Kidney tubule cell (primary cell): ENCODE measurements around the gene YEATS4.
"Not testable (repeated sequence)": the region's sequence is repeated elsewhere in the genome, so short reads cannot be mapped to it uniquely, and the experiment has no call there.

Experiments used
- DNase-seq: peaks from one replicate; pipeline ENCODE4 v3.0.0-alpha.2; 2018; ENCODE audit warnings: low spot score

YEATS4 gene

GRCh38 chr12:69359531-69360347 is at the start of gene YEATS4:
Gene YEATS4, plus strand, starts transcription at chr12:69359743. Its CDS starts 230 bp downstream, at chr12:69359973.
- peak; percentile 93 for DNase-seq

- no peak for DNase-seq
These were observed 46.3 kb upstream of the YEATS4 start for GRCh38 chr12:69313209-69313608.

- DNase-seq = not testable (repeated sequence)
These were observed 42.8 kb upstream of the YEATS4 start for GRCh38 chr12:69316784-69317183.

DNA sequence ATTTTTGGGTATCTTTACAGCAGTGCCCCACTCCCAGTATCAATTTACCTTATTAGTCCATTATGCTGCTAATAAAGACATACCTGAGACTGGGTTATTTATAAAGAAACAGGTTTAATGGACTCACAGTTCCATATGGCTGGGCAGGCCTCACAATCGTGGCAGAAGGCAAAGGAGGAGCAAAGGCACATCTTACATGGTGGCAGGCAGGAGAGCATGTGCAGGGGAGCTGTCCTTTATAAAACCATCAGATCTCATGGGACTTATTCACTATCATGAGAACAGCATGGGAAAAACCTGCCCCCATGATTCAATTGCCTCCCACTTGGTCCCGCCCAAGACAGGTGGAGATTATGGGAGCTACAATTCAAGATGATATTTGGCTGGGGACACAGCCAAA is 42.3 kb upstream of the YEATS4 start:
- DNase-seq = not testable (repeated sequence)

GRCh38 chr12:69318225-69318624 is 41.3 kb upstream of the YEATS4 start:
- DNase-seq = no peak

- DNase-seq = no peak
These were observed 38.2 kb upstream of the YEATS4 start for GRCh38 chr12:69321351-69321750.

DNA sequence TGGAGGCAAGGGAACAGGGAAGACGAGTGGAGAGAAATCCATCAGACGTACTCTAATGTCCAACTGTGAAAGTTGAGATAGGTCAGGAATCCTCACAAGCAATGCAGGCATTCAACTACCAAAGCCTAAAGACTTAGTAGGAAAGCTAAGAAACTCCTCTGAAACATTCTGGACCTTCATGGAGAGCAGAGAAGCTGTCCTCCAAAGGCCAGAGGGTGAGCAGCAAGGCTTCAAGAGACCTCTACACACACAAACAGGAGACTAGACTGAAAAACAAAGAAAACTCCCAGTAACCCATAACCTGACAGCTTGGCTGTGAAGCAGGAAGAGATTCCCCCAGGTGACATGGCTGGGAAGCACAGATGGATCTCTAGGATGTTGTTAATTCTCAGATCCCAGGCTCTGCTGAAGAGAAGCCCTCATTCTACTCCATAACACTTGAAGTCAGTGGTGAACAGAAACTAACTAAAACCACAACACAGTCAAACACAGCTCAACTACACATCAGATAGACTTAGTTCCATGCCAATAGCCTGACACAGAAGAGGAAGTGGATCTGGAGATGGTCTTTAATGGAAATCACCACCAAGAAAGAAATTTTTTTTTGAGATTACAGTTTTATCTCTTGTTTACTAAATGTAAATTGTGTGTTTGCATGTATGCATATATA is 34.6 kb upstream of the YEATS4 start:
- no peak for DNase-seq

DNA sequence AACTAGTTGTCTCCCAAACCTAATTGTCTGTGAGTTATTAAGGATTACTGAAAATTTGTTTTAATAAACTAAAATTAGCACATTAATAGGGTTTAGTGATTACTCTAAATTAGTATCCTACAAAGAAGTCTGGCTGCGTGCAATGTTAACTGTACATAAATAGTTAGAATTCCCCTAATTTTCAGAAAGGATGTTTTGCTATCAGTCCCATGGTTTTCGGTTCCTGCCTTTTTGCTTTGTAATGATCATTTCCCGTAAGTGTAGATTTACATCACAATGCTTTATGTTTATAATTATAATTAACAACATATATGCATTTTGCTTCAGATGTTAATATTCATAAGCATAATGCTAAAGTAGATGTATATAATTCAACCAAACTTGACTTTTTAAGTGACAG is 31.1 kb upstream of the YEATS4 start:
- DNase-seq = no peak

- peak; percentile 9 for DNase-seq
These were observed 29.7 kb upstream of the YEATS4 start for GRCh38 chr12:69329669-69330428.

- peak; percentile 47 for DNase-seq
These were observed 28.8 kb upstream of the YEATS4 start for GRCh38 chr12:69330475-69331473.

- DNase-seq = peak; percentile 18
These were observed 28.0 kb upstream of the YEATS4 start for GRCh38 chr12:69331519-69331908.

GRCh38 chr12:69331909-69332684 is 27.4 kb upstream of the YEATS4 start:
- DNase-seq = no peak

GRCh38 chr12:69332815-69333358 is 26.7 kb upstream of the YEATS4 start:
- DNase-seq = no peak

- DNase-seq = no peak
These were observed 25.4 kb upstream of the YEATS4 start for GRCh38 chr12:69334158-69334557.

DNA sequence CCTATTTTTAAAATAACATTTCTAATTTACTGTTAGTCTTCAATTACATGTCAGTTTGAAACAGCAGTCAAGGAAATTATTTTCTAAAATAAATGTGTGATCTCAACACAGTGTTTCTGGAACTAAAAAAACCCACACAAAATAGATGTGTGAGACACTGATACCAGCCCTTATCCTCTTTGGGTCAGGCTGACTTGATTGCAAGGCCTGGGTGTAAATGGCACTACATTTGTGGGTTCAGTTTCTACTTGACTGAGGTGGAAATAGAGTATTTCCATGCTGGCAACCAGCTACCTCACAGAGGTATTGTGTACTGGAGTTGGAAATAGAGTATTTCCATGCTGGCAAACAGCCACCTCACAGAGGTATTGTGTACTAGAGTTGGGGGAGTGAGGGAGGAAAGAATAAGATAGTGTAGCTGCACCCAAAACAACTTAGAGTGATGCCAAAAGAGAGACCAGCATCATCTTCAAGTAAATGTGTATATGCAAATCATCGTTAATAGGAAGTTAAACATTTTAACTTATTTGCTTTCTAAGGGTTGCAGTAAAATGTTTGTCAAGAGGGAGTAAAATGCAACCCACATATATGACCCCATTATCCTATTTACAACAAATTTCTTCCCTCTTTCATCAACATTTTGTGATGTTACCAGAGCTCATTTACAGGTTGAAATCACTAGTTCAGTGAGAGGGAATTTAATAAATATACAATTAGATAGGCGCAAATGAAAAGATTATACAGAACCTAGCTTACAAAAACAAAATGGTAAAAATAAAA is 22.0 kb upstream of the YEATS4 start:
- DNase-seq = no peak

DNA sequence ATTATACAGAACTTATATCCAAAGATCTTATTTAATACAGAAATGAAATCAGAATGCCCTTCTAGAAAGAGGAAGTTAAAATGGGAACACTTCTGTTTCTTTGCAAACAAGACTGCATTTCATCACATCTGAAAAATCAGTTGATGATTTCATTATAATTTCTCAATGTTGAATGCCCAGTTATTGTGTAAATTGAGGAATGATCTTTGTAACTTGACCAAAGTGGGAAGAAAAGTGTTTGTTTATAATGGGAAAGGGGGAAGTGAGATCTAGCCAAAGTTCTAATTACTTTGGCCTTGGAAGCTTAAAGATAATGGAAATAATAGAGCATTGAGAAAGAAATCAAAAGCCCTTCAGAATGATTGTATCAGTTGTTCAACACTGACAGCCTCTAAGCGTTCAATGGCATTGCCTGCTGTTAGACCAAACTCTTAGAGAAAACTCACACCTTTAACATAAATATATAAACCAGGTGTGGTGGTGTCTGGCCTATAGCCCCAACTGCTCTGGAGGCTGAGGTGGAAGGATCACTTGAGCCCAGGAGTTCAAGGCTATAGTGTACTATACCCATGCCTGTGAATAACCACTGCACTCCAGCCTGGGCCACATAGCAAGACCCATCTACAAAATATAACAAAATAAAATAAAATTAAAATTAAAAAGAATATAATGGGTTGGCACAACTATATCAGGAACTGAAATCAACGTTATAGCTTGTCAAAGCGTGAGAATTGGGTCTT is 21.3 kb upstream of the YEATS4 start:
- no peak for DNase-seq

DNA sequence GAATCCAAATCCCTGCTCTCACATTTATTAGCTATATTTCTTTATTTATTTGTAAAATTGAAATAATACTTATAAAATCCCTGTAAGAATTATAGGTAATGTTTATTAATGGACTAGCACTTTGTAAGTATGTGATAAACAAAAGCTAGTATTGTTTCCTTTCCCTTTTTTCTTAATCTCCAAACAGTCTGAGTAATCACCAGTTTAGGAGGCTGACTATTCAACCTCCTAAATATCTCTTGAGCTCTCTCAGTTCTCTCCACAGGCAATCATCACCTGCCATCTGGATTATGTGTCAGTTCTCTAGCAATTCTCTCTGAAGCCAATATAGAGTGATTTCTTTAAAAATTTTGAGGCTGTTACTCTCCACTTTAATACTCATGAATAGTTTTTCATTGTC is 20.6 kb upstream of the YEATS4 start:
- DNase-seq = no peak

GRCh38 chr12:69339999-69340398 is 19.5 kb upstream of the YEATS4 start:
- no peak for DNase-seq

GRCh38 chr12:69341328-69341727 is 18.2 kb upstream of the YEATS4 start:
- no peak for DNase-seq
